Thoracic aorta (tissue), 2 donors: ENCODE results near the gene PLA2G4E. TPM values are rescaled to one million over a fixed set of nuclear protein-coding genes. Genes with fewer than 3 reads are reported as not detected.
A peak's percentile ranks its signal among the peaks of the same experiment; 100 is the strongest.

Experiments
- ATAC-seq: fragments of 150-250 bp; one replicate; pipeline ENCODE4 v1.8.0; 2017; ENCODE audit warnings: low read depth; ENCODE audit not compliant: insufficient number of reproducible peaks, low FRiP score
- DNase-seq: peaks from one replicate; pipeline ENCODE4 v3.0.0-alpha.2; 2020; ENCODE audit warnings: low spot score
- H3K27ac ChIP-seq, 2 donors: fragments of 200-600 bp; sonication (generic); 1 replicate in 1 of 2; 2 replicates in 1 of 2; pipeline ENCODE4 v1.5.1; 2016; ENCODE audit warnings: mild to moderate bottlenecking in 2 of 2, moderate library complexity in 2 of 2
- H3K27me3 ChIP-seq: fragments of 200-600 bp; sonication (generic); replicated peaks from 2 replicates; pipeline ENCODE4 v1.6.0; 2016; ENCODE audit warnings: mild to moderate bottlenecking; ENCODE audit not compliant: insufficient read depth
- H3K36me3 ChIP-seq: fragments of 200-600 bp; sonication (generic); one replicate; pipeline ENCODE4 v1.5.1; 2016
- H3K4me1 ChIP-seq, 2 donors: fragments of 200-600 bp; sonication (generic); 1 replicate in 1 of 2; 2 replicates in 1 of 2; pipeline versions ENCODE4 v1.5.1 to v1.6.0; 2016; ENCODE audit warnings: low read depth in 2 of 2, mild to moderate bottlenecking in 1 of 2; ENCODE audit not compliant: control insufficient read depth in 1 of 2
- H3K4me3 ChIP-seq: fragments of 200-600 bp; sonication (generic); 2 replicates; pipeline ENCODE4 v1.5.1; 2016; ENCODE audit warnings: mild to moderate bottlenecking
- H3K9me3 ChIP-seq: fragments of 200-600 bp; sonication (generic); 2 replicates; pipeline ENCODE4 v1.5.1; 2016
- total RNA-seq, 2 donors: library from RNA; depleted of rRNA; stranded (reverse); fragments of >200 nt; gene quantifications; one replicate each; pipeline versions ENCODE4 v1.1.0 to v1.2.3, GENCODE V29; 2016
- TF ChIP-seq, protein P1 (sequence below): fragments of 200-600 bp; sonication (generic); IDR thresholded peaks from one replicate; pipeline ENCODE4 v1.5.1; 2019; ENCODE audit warnings: antibody characterized with exemption

PLA2G4E gene
- total RNA-seq, 2 donors from 2014 or later: not detected

DNA sequence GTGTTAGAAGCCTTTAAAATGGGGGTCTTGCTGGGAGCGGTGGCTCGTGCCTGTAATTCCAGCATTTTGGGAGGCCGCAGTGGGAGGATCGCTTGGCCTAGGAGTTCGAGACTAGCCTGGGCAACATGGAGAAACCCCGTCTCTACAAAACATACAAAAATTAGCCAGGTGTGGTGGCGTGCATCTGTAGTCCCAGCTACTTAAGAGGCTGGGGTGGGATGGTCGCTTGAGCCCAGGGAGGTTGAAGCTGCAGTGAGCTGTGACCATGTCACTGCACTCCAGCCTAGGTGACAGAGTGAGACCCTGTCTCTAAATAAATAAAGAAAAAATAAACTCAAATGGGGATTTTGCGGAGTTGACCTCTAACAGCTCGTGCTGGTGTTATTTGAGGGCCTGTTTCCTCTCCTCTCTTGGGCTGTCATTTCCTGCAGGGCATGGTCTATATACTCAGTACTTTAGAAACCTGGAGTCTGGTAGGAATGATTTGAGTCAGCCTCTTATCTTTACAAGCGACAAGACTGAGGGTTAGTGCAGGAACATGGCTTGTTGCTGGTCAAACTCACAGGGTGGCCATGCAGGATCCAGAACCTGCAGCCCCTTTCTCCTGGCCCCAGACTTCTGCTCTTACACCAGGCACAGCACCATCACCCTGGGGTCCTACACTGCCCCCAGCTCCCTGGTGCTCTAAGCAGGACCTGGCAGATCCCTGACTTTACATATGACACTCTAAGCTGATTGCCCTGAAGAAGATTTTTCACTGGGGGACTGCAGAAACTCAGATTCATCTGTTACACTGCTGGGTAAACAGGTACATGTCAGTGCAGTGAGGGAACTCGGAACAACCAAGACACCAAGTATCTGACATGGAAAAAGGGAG, 63.6 kb downstream of the PLA2G4E start:
- Histone ChIP-seq H3K4me3 (peak overlapping the region; percentile 11), H3K27ac (peak overlapping the region; percentile 31 to 48), H3K4me1 (peaks cover 35 to 71% of the 10 kb centered on the region in 2 donors), H3K36me3 (peaks cover 5% of the 10 kb centered on the region), H3K27me3 (no peaks in the 10 kb centered on the region), H3K9me3 (no peaks in the 10 kb centered on the region)
- DNase-seq: no peak
- TF ChIP-seq, protein P1, sequence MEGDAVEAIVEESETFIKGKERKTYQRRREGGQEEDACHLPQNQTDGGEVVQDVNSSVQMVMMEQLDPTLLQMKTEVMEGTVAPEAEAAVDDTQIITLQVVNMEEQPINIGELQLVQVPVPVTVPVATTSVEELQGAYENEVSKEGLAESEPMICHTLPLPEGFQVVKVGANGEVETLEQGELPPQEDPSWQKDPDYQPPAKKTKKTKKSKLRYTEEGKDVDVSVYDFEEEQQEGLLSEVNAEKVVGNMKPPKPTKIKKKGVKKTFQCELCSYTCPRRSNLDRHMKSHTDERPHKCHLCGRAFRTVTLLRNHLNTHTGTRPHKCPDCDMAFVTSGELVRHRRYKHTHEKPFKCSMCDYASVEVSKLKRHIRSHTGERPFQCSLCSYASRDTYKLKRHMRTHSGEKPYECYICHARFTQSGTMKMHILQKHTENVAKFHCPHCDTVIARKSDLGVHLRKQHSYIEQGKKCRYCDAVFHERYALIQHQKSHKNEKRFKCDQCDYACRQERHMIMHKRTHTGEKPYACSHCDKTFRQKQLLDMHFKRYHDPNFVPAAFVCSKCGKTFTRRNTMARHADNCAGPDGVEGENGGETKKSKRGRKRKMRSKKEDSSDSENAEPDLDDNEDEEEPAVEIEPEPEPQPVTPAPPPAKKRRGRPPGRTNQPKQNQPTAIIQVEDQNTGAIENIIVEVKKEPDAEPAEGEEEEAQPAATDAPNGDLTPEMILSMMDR: no peak
- no peak for ATAC-seq

DNA sequence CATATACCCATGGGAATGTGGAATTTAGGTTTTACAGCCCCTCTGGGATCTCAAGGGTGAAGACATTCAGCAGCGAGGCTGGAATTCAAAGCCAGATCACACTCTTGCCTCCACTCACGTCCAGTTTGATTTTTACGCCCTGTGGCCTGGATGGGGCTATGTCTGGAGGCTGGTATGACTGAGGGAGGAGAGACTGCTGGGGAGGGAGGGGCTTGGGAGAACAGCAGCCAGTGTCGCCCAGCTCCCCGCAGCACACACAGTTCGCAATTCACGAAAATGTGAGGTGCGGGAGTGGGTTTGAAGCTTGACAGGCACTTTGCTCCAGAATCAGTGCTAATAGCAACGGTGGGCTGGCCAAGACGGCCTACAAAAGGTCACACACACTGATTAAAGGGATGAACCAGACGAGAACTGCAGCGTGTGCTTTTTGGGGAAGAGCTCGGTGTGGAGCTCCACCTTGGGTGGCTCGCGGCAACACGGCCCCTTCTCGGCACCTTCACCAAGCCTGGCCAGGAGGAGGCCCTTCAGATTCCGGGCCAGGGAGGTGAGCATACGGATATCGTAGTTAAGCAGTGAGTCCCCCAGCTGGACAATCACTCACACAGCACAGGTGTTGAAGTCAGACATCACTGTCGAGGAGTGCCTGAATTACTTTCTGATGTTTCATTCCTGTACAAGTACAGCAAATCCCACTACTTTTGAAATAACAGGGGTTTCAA, 64.9 kb downstream of the PLA2G4E start:
- no peaks in the 10 kb centered on the region for H3K9me3 ChIP-seq
- TF ChIP-seq, protein P1: no peak
- peaks cover 38 to 72% of the 10 kb centered on the region in 2 donors for H3K4me1 ChIP-seq
- peak overlapping the region; percentile 25 for H3K4me3 ChIP-seq
- peak overlapping the region; percentile 18 to 48 for H3K27ac ChIP-seq
- DNase-seq (no peak), ATAC-seq (no peak)
- H3K36me3 ChIP-seq: peaks cover 10% of the 10 kb centered on the region
- no peaks in the 10 kb centered on the region for H3K27me3 ChIP-seq

DNA sequence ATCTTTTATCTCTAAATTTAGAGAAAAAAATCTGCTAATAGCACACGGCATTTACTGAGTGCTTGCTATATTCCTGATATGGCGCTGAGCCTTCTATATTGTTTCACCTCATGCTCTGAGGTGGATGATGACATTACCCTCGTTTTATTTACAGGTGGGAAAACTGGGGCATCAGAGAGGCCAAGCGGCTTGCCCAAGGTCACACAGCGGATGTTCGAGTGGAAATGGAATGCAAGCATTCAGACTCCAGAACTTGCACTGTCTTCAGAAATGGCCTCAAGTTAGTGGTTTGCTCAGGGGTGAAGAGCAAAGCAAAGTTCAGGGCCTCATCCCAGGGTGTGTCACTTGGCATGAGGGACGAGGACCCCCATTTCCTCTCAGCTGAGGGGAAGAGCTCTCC, 65.7 kb downstream of the PLA2G4E start:
- ATAC-seq: no peak

DNA sequence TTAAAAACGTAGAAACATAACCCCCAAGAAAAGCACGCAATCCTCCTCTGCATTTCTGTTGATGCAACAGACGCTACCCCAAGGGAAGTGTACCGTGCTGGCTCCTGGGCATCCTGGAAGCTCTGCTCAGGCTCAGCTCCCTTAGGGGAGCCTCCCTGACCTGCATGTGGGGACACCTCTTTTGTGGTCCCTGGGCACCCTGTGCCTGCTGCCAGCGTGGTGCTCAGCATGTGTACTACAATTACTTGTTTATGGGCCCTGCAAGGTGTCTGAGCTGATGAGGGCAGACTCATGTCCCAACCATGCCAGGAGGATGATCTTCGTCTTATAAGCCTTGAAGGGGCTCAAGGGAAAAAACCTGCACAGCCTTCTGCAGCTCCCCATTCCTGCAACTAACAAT, 66.8 kb downstream of the PLA2G4E start:
- H3K36me3 ChIP-seq: peaks cover 10% of the 10 kb centered on the region
- H3K9me3 ChIP-seq: no peaks in the 10 kb centered on the region
- ATAC-seq (no peak), DNase-seq (no peak)
- TF ChIP-seq, protein P1: no peak
- no peak overlapping the region for H3K4me3 ChIP-seq
- peaks cover 51 to 75% of the 10 kb centered on the region in 2 donors for H3K4me1 ChIP-seq
- no peaks in the 10 kb centered on the region for H3K27me3 ChIP-seq
- no peak overlapping the region for H3K27ac ChIP-seq

More for the DNA sequence above, 65.7 kb downstream of the PLA2G4E start:
- Histone ChIP-seq H3K4me3 (no peak overlapping the region), H3K9me3 (no peaks in the 10 kb centered on the region), H3K36me3 (peaks cover 10% of the 10 kb centered on the region), H3K4me1 (peaks cover 46 to 72% of the 10 kb centered on the region in 2 donors), H3K27ac (peak overlapping the region in 1 of 2 donors; percentile 48), H3K27me3 (no peaks in the 10 kb centered on the region)
- no peak for DNase-seq
- TF ChIP-seq, protein P1: no peak

DNA sequence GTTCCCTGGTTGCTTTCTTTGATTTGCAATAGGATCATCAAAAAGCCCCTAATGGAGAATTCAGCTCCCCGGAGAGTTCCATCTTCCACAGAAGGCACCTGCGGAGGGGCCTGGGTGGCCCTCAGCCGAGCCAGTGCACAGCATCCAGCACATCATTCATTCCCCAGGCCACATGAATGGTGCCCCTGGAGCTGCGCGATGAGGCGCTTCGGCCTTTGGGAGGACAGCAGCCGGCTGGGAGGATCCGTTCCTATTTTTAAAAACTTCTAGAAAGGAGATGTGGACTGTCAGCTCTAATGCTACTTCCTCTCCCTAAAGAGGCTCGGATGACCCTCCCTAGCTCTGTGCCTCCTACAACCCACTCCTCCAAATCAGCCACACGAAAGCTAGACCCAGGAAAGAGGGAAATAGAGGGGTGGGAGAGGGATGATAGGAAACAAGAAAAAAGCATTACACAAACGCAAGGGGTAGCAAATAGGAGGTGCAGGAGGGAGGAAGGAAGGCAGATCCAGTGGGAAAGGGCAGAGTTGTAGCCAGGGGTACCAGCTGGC, 68.8 kb downstream of the PLA2G4E start:
- no peaks in the 10 kb centered on the region for H3K27me3 ChIP-seq
- no peak for DNase-seq
- no peak overlapping the region for H3K4me3 ChIP-seq
- peaks cover 53 to 75% of the 10 kb centered on the region in 2 donors for H3K4me1 ChIP-seq
- peaks cover 10% of the 10 kb centered on the region for H3K36me3 ChIP-seq
- TF ChIP-seq, protein P1: no peak
- ATAC-seq: no peak
- no peaks in the 10 kb centered on the region for H3K9me3 ChIP-seq
- peak overlapping the region in 1 of 2 donors; percentile 83 for H3K27ac ChIP-seq
